Measurements from ENCODE around the gene HDAC10.

Gene HDAC10

DNA sequence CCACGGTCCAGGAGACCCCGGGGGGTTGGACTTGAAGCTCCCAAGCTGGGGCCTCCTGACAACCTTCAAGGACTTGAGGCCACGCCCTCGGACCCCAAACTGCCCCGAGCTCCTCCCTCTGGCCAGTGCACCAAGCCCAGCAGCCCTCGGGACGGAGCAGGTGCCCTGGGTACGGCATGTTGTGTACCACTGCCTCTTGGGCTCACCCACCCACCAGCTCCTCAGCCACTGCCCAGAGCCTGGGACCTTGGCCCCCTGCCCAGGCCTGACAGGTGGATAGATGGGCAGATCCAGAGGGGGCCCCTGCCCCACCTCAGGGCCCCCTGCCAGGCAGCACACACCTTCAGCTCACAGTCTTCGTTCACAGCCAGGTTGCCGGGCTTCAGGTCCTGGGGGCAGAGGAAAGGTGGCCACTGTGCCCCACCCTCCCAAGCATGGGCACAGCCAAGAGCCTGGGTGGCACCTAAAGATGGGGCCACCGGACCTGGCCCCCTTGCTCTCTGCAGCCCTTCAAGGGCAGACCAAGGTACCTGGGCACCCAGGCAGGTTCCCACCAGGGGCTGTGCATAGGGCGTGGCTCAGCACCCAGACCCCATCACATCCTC lies 5.3 kb upstream of the HDAC10 start:
- TF ChIP-seq, protein P1, sequence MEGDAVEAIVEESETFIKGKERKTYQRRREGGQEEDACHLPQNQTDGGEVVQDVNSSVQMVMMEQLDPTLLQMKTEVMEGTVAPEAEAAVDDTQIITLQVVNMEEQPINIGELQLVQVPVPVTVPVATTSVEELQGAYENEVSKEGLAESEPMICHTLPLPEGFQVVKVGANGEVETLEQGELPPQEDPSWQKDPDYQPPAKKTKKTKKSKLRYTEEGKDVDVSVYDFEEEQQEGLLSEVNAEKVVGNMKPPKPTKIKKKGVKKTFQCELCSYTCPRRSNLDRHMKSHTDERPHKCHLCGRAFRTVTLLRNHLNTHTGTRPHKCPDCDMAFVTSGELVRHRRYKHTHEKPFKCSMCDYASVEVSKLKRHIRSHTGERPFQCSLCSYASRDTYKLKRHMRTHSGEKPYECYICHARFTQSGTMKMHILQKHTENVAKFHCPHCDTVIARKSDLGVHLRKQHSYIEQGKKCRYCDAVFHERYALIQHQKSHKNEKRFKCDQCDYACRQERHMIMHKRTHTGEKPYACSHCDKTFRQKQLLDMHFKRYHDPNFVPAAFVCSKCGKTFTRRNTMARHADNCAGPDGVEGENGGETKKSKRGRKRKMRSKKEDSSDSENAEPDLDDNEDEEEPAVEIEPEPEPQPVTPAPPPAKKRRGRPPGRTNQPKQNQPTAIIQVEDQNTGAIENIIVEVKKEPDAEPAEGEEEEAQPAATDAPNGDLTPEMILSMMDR (IDR thresholded peaks at IDR 0.05): no peak
- no peak overlapping the region for H3K27ac Mint-ChIP-seq
- H3K4me3 Mint-ChIP-seq: no peak overlapping the region
- no peaks in the 10 kb centered on the region for H3K36me3 Mint-ChIP-seq (ENCODE audit: low read depth)
- DNase-seq: no peak
- no peaks in the 10 kb centered on the region for H3K27me3 Mint-ChIP-seq (ENCODE audit: low read depth, poor library complexity)
- H3K4me1 Mint-ChIP-seq: peaks cover 21% of the 10 kb centered on the region
- H3K9me3 Mint-ChIP-seq: no peaks in the 10 kb centered on the region

GRCh38 chr22:50255607-50256006 lies 4.5 kb upstream of the HDAC10 start:
- no peak overlapping the region for H3K27ac Mint-ChIP-seq
- no peaks in the 10 kb centered on the region for H3K36me3 Mint-ChIP-seq (ENCODE audit: low read depth)
- H3K4me1 Mint-ChIP-seq: peaks cover 21% of the 10 kb centered on the region
- TF ChIP-seq, protein P1 (IDR thresholded peaks at IDR 0.05): no peak
- DNase-seq: no peak
- H3K4me3 Mint-ChIP-seq: no peak overlapping the region
- no peaks in the 10 kb centered on the region for H3K27me3 Mint-ChIP-seq (ENCODE audit: low read depth, poor library complexity)
- no peaks in the 10 kb centered on the region for H3K9me3 Mint-ChIP-seq

DNA sequence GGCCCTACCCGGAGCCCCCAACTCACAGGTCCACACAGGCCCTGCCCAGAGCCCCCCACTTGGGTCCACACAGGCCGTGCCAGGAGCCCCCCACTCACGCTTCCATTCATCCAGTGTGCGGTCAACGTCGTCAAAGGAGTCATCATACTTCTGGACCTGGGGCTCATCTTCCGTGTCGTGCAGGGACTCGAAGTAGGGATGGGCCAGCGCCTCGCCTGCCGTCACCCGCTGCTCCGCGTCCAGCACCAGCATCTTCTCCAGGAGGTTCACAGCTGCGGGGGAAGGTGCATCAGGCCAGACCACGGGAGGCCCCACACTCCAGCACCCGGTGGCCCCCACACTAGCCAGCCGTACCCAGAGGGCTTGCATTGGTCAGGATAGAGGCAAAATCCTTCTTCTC lies 4.0 kb upstream of the HDAC10 start:
- H3K4me3 Mint-ChIP-seq: no peak overlapping the region
- H3K27ac Mint-ChIP-seq: no peak overlapping the region
- no peaks in the 10 kb centered on the region for H3K9me3 Mint-ChIP-seq
- no peak for DNase-seq
- TF ChIP-seq, protein P1 (IDR thresholded peaks at IDR 0.05): no peak
- peaks cover 25% of the 10 kb centered on the region for H3K4me1 Mint-ChIP-seq
- H3K36me3 Mint-ChIP-seq (ENCODE audit: low read depth): no peaks in the 10 kb centered on the region
- H3K27me3 Mint-ChIP-seq (ENCODE audit: low read depth, poor library complexity): no peaks in the 10 kb centered on the region

- H3K9me3 Mint-ChIP-seq: no peaks in the 10 kb centered on the region
- TF ChIP-seq, protein P1 (IDR thresholded peaks at IDR 0.05): no peak
- no peak overlapping the region for H3K27ac Mint-ChIP-seq
- no peak overlapping the region for H3K4me3 Mint-ChIP-seq
- H3K27me3 Mint-ChIP-seq (ENCODE audit: low read depth, poor library complexity): no peaks in the 10 kb centered on the region
- DNase-seq: no peak
- no peaks in the 10 kb centered on the region for H3K36me3 Mint-ChIP-seq (ENCODE audit: low read depth)
- H3K4me1 Mint-ChIP-seq: peaks cover 26% of the 10 kb centered on the region
Observed at GRCh38 chr22:50253941-50254340, 2.9 kb upstream of the HDAC10 start.

GRCh38 chr22:50253046-50253915 lies 2.2 kb upstream of the HDAC10 start:
- H3K36me3 Mint-ChIP-seq (ENCODE audit: low read depth): no peaks in the 10 kb centered on the region
- TF ChIP-seq, protein P1 (IDR thresholded peaks at IDR 0.05): no peak
- H3K4me1 Mint-ChIP-seq: peaks cover 21% of the 10 kb centered on the region
- DNase-seq: no peak
- H3K4me3 Mint-ChIP-seq: no peak overlapping the region
- no peaks in the 10 kb centered on the region for H3K9me3 Mint-ChIP-seq
- no peaks in the 10 kb centered on the region for H3K27me3 Mint-ChIP-seq (ENCODE audit: low read depth, poor library complexity)
- H3K27ac Mint-ChIP-seq: no peak overlapping the region
